HAP-1 (cell line): ENCODE results near the gene SLC10A6.

Source experiments
- DNase-seq, 2 experiments: peaks; one replicate each; pipeline ENCODE4 v3.0.0-alpha.2; 2016 to 2020; ENCODE audit warnings: low spot score in 2 of 2
- H3K27me3 ChIP-seq: fragments of 250-450 bp; sonication (Bioruptor Pico); 2 replicates; pipeline ENCODE4 v1.5.1; 2020; ENCODE audit warnings: low read depth, mild to moderate bottlenecking, moderate library complexity
- H3K36me3 ChIP-seq: fragments of 250-450 bp; sonication (Bioruptor Pico); replicated peaks from 2 replicates; pipeline ENCODE4 v1.5.1; 2020; ENCODE audit warnings: mild to moderate bottlenecking
- H3K4me1 ChIP-seq: fragments of 250-450 bp; sonication (Bioruptor Pico); 2 replicates; pipeline ENCODE4 v1.5.1; 2020; ENCODE audit warnings: mild to moderate bottlenecking
- H3K4me3 ChIP-seq: fragments of 250-450 bp; sonication (Bioruptor Pico); 2 replicates; pipeline ENCODE4 v1.5.1; 2020; ENCODE audit warnings: mild to moderate bottlenecking, moderate library complexity
- H3K9me3 ChIP-seq: fragments of 250-450 bp; sonication (Bioruptor Pico); 2 replicates; pipeline ENCODE4 v1.5.1; 2020; ENCODE audit warnings: mild to moderate bottlenecking, moderate library complexity
- in situ Hi-C: fragments of 300-500 bp; cut with MboI; formaldehyde crosslinking; loops from 3 replicates; pipeline ENCODE4 v1.14.3; 2020; ENCODE audit warnings: low sequenced_read_pairs, inconsistent platforms, mixed read lengths

The SLC10A6 gene

GRCh38 chr4:86835677-86836076, 13.5 kb downstream of the SLC10A6 start:
- DNase-seq, result no peak
- H3K36me3 ChIP-seq, result no peaks in the 10 kb centered on the region
- in situ Hi-C loops, result no loop called here
- peaks cover 7% of the 10 kb centered on the region for H3K4me1 ChIP-seq
- no peaks in the 10 kb centered on the region for H3K27me3 ChIP-seq
- no peak overlapping the region for H3K4me3 ChIP-seq
- no peaks in the 10 kb centered on the region for H3K9me3 ChIP-seq

- Histone ChIP-seq H3K27me3 (no peaks in the 10 kb centered on the region), H3K9me3 (no peaks in the 10 kb centered on the region), H3K36me3 (no peaks in the 10 kb centered on the region), H3K4me3 (no peak overlapping the region), H3K4me1 (peaks cover 7% of the 10 kb centered on the region)
- in situ Hi-C loops, result no loop called here
- DNase-seq, result no peak
These were observed 14.3 kb downstream of the SLC10A6 start for GRCh38 chr4:86834901-86835300.

GRCh38 chr4:86833615-86834014, 15.6 kb downstream of the SLC10A6 start:
- Histone ChIP-seq H3K9me3 (no peaks in the 10 kb centered on the region), H3K4me1 (peaks cover 7% of the 10 kb centered on the region), H3K4me3 (no peak overlapping the region), H3K27me3 (no peaks in the 10 kb centered on the region), H3K36me3 (no peaks in the 10 kb centered on the region)
- in situ Hi-C loops, result no loop called here
- DNase-seq, result no peak

GRCh38 chr4:86831262-86832130, 17.7 kb downstream of the SLC10A6 start:
- in situ Hi-C loops, result no loop called here
- Histone ChIP-seq H3K27me3 (no peaks in the 10 kb centered on the region), H3K9me3 (no peaks in the 10 kb centered on the region), H3K36me3 (no peaks in the 10 kb centered on the region), H3K4me3 (no peak overlapping the region), H3K4me1 (peaks cover 7% of the 10 kb centered on the region)
- DNase-seq, result peak; percentile 39 to 62

GRCh38 chr4:86825511-86825910, 23.7 kb downstream of the SLC10A6 start:
- no peaks in the 10 kb centered on the region for H3K9me3 ChIP-seq
- no peak for DNase-seq
- no peaks in the 10 kb centered on the region for H3K4me1 ChIP-seq
- H3K27me3 ChIP-seq, result no peaks in the 10 kb centered on the region
- no peaks in the 10 kb centered on the region for H3K36me3 ChIP-seq
- no peak overlapping the region for H3K4me3 ChIP-seq
- in situ Hi-C loops, result no loop called here

- DNase-seq, result no peak
- no peaks in the 10 kb centered on the region for H3K9me3 ChIP-seq
- in situ Hi-C loops, result no loop called here
- H3K27me3 ChIP-seq, result no peaks in the 10 kb centered on the region
- no peaks in the 10 kb centered on the region for H3K4me1 ChIP-seq
- no peak overlapping the region for H3K4me3 ChIP-seq
- no peaks in the 10 kb centered on the region for H3K36me3 ChIP-seq
These were observed 27.0 kb downstream of the SLC10A6 start for GRCh38 chr4:86822136-86822535.

- Histone ChIP-seq H3K36me3 (no peaks in the 10 kb centered on the region; the same call in 1 of the 2 replicates), H3K4me3 (no peak overlapping the region), H3K9me3 (no peaks in the 10 kb centered on the region), H3K4me1 (no peaks in the 10 kb centered on the region), H3K27me3 (no peaks in the 10 kb centered on the region)
- no peak for DNase-seq
- in situ Hi-C loops, result no loop called here
These were observed 28.0 kb downstream of the SLC10A6 start for GRCh38 chr4:86821151-86821550.

GRCh38 chr4:86819561-86819960, 29.6 kb downstream of the SLC10A6 start:
- in situ Hi-C loops, result no loop called here
- Histone ChIP-seq H3K27me3 (no peaks in the 10 kb centered on the region), H3K36me3 (peaks cover 11% of the 10 kb centered on the region), H3K9me3 (no peaks in the 10 kb centered on the region; the same call in 1 of the 2 replicates), H3K4me3 (no peak overlapping the region), H3K4me1 (no peaks in the 10 kb centered on the region)
- DNase-seq, result no peak

GRCh38 chr4:86818841-86819240, 30.3 kb downstream of the SLC10A6 start:
- no peaks in the 10 kb centered on the region for H3K27me3 ChIP-seq
- in situ Hi-C loops, result no loop called here
- no peak for DNase-seq

GRCh38 chr4:86818211-86818610, 31.0 kb downstream of the SLC10A6 start:
- H3K36me3 ChIP-seq, result peaks cover 15% of the 10 kb centered on the region
- no peaks in the 10 kb centered on the region for H3K27me3 ChIP-seq
- no peaks in the 10 kb centered on the region for H3K4me1 ChIP-seq
- no peak for DNase-seq
- H3K9me3 ChIP-seq, result no peaks in the 10 kb centered on the region; the same call in 1 of the 2 replicates
- H3K4me3 ChIP-seq, result no peak overlapping the region
- in situ Hi-C loops, result no loop called here

More at GRCh38 chr4:86818841-86819240, 30.3 kb downstream of the SLC10A6 start:
- no peaks in the 10 kb centered on the region for H3K4me1 ChIP-seq
- H3K4me3 ChIP-seq, result no peak overlapping the region
- peaks cover 15% of the 10 kb centered on the region for H3K36me3 ChIP-seq
- H3K9me3 ChIP-seq, result no peaks in the 10 kb centered on the region; the same call in 1 of the 2 replicates

GRCh38 chr4:86816501-86817273, 32.5 kb downstream of the SLC10A6 start:
- H3K27me3 ChIP-seq, result no peaks in the 10 kb centered on the region
- H3K4me1 ChIP-seq, result no peaks in the 10 kb centered on the region
- no peak for DNase-seq
- in situ Hi-C loops, result no loop called here
- peaks cover 20% of the 10 kb centered on the region for H3K36me3 ChIP-seq
- no peak overlapping the region for H3K4me3 ChIP-seq
- H3K9me3 ChIP-seq, result no peaks in the 10 kb centered on the region; the same call in 1 of the 2 replicates

- no peak for DNase-seq
- in situ Hi-C loops, result no loop called here
- no peak overlapping the region for H3K4me3 ChIP-seq
- no peaks in the 10 kb centered on the region for H3K4me1 ChIP-seq
- no peaks in the 10 kb centered on the region; the same call in 1 of the 2 replicates for H3K9me3 ChIP-seq
- peaks cover 20% of the 10 kb centered on the region for H3K36me3 ChIP-seq
- no peaks in the 10 kb centered on the region for H3K27me3 ChIP-seq
These were observed 33.5 kb downstream of the SLC10A6 start for GRCh38 chr4:86815653-86816052.

- DNase-seq, result no peak
- in situ Hi-C loops, result no loop called here
- Histone ChIP-seq H3K9me3 (no peaks in the 10 kb centered on the region; the same call in 1 of the 2 replicates), H3K27me3 (no peaks in the 10 kb centered on the region), H3K4me1 (no peaks in the 10 kb centered on the region), H3K36me3 (peaks cover 25% of the 10 kb centered on the region), H3K4me3 (no peak overlapping the region)
These were observed 38.3 kb downstream of the SLC10A6 start for GRCh38 chr4:86810847-86811246.

GRCh38 chr4:86809809-86810208, 39.4 kb downstream of the SLC10A6 start:
- no peaks in the 10 kb centered on the region for H3K27me3 ChIP-seq
- no peak for DNase-seq
- in situ Hi-C loops, result no loop called here
- peaks cover 16% of the 10 kb centered on the region for H3K36me3 ChIP-seq
- no peaks in the 10 kb centered on the region for H3K4me1 ChIP-seq
- no peak overlapping the region for H3K4me3 ChIP-seq
- no peaks in the 10 kb centered on the region; the same call in 1 of the 2 replicates for H3K9me3 ChIP-seq
